Stimulated activated CD8-positive, alpha-beta memory T cell treated with anti-CD3 and anti-CD28 coated beads, Interleukin-12 subunit alpha, Interleukin-12 subunit beta, amount 100 ng/mL, for 4 hours (primary cell): Measurements from ENCODE around the gene TM7SF3.

Experiments
- DNase-seq: peaks from one replicate; pipeline ENCODE4 v3.0.0-alpha.2; 2020; ENCODE audit warnings: low read depth

TM7SF3 gene

GRCh38 chr12:27014859-27015729 is 910 bp upstream of the TM7SF3 start:
- no peak for DNase-seq

- DNase-seq: no peak
These were observed 536 bp downstream of the TM7SF3 start for GRCh38 chr12:27013611-27014084.

GRCh38 chr12:27012982-27013255 is 1.3 kb downstream of the TM7SF3 start:
- DNase-seq: no peak

GRCh38 chr12:27012239-27012981 is 1.8 kb downstream of the TM7SF3 start:
- no peak for DNase-seq

GRCh38 chr12:27009881-27010301 is 4.3 kb downstream of the TM7SF3 start:
- no peak for DNase-seq

GRCh38 chr12:27008081-27008480 is 6.1 kb downstream of the TM7SF3 start:
- DNase-seq: no peak

GRCh38 chr12:27006797-27007467 is 7.3 kb downstream of the TM7SF3 start:
- DNase-seq: no peak

GRCh38 chr12:27005495-27005894 is 8.7 kb downstream of the TM7SF3 start:
- DNase-seq: no peak

- DNase-seq: no peak
These were observed 10.5 kb downstream of the TM7SF3 start for GRCh38 chr12:27003421-27004381.

GRCh38 chr12:27002141-27002540 is 12.0 kb downstream of the TM7SF3 start:
- no peak for DNase-seq

GRCh38 chr12:27001663-27002062 is 12.5 kb downstream of the TM7SF3 start:
- DNase-seq: no peak

- DNase-seq: no peak
These were observed 13.2 kb downstream of the TM7SF3 start for GRCh38 chr12:27000961-27001360.

GRCh38 chr12:26997003-26997402 is 17.2 kb downstream of the TM7SF3 start:
- DNase-seq: no peak

- DNase-seq: no peak
These were observed 18.5 kb downstream of the TM7SF3 start for GRCh38 chr12:26995706-26996105.

GRCh38 chr12:26994109-26994508 is 20.1 kb downstream of the TM7SF3 start:
- no peak for DNase-seq

GRCh38 chr12:26991826-26992225 is 22.4 kb downstream of the TM7SF3 start:
- no peak for DNase-seq

GRCh38 chr12:26989873-26990272 is 24.3 kb downstream of the TM7SF3 start:
- no peak for DNase-seq

- DNase-seq: no peak
These were observed 25.5 kb downstream of the TM7SF3 start for GRCh38 chr12:26988703-26989102.

- no peak for DNase-seq
These were observed 26.4 kb downstream of the TM7SF3 start for GRCh38 chr12:26987634-26988424.

GRCh38 chr12:26982866-26983265 is 31.3 kb downstream of the TM7SF3 start:
- no peak for DNase-seq

- DNase-seq: no peak
These were observed 34.5 kb downstream of the TM7SF3 start for GRCh38 chr12:26979733-26980132.
